ENCODE results near the gene MEX3B.

DNA sequence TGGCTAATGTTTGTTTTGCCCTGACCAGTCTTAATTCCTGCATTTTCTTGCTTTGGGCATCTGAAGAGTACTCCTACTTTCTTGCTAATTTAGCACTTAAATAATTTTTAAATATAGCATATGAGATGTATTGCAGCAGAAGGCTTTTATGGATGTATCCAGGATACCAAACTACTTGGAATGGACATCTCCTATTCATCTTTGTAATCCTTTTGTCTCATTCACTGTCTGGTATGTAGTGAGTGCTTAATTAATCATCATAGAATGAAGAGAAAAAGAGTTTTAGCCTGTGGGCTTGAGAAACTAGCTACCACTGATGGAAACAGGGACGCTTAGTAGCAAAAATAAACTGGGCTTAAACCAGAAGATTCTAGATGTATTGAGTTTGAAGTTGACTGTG lies 40.6 kb downstream of the MEX3B start:
- TF ChIP-seq, protein P1, sequence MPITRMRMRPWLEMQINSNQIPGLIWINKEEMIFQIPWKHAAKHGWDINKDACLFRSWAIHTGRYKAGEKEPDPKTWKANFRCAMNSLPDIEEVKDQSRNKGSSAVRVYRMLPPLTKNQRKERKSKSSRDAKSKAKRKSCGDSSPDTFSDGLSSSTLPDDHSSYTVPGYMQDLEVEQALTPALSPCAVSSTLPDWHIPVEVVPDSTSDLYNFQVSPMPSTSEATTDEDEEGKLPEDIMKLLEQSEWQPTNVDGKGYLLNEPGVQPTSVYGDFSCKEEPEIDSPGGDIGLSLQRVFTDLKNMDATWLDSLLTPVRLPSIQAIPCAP (CRISPR knock-in tag; IDR thresholded peaks at IDR 0.05; ENCODE audit: borderline replicate concordance), result no peak
- no peak for TF ChIP-seq CBFB (CRISPR knock-in tag; IDR thresholded peaks at IDR 0.05)
- TF ChIP-seq SMC3 (conservative IDR thresholded peaks at IDR 0.05; ENCODE audit: insufficient read depth, low read depth, low read length), result no peak
- no peak for TF ChIP-seq SNRNP70 (optimal IDR thresholded peaks at IDR 0.05; ENCODE audit: low read depth, low read length)
- TF ChIP-seq, protein P2, sequence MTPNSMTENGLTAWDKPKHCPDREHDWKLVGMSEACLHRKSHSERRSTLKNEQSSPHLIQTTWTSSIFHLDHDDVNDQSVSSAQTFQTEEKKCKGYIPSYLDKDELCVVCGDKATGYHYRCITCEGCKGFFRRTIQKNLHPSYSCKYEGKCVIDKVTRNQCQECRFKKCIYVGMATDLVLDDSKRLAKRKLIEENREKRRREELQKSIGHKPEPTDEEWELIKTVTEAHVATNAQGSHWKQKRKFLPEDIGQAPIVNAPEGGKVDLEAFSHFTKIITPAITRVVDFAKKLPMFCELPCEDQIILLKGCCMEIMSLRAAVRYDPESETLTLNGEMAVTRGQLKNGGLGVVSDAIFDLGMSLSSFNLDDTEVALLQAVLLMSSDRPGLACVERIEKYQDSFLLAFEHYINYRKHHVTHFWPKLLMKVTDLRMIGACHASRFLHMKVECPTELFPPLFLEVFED (CRISPR knock-in tag; conservative IDR thresholded peaks at IDR 0.05), result no peak
- no peak for TF ChIP-seq NR2C1 (IDR thresholded peaks at IDR 0.05)
- TF ChIP-seq NR2C1 (tag; IDR thresholded peaks at IDR 0.05), result no peak
- TF ChIP-seq ZNF24 (IDR thresholded peaks at IDR 0.05), result no peak
- TF ChIP-seq, protein P3, sequence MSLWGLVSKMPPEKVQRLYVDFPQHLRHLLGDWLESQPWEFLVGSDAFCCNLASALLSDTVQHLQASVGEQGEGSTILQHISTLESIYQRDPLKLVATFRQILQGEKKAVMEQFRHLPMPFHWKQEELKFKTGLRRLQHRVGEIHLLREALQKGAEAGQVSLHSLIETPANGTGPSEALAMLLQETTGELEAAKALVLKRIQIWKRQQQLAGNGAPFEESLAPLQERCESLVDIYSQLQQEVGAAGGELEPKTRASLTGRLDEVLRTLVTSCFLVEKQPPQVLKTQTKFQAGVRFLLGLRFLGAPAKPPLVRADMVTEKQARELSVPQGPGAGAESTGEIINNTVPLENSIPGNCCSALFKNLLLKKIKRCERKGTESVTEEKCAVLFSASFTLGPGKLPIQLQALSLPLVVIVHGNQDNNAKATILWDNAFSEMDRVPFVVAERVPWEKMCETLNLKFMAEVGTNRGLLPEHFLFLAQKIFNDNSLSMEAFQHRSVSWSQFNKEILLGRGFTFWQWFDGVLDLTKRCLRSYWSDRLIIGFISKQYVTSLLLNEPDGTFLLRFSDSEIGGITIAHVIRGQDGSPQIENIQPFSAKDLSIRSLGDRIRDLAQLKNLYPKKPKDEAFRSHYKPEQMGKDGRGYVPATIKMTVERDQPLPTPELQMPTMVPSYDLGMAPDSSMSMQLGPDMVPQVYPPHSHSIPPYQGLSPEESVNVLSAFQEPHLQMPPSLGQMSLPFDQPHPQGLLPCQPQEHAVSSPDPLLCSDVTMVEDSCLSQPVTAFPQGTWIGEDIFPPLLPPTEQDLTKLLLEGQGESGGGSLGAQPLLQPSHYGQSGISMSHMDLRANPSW (CRISPR knock-in tag; IDR thresholded peaks at IDR 0.05), result no peak
- TF ChIP-seq BRD4 (IDR thresholded peaks at IDR 0.05), result no peak
- TF ChIP-seq, protein P4, sequence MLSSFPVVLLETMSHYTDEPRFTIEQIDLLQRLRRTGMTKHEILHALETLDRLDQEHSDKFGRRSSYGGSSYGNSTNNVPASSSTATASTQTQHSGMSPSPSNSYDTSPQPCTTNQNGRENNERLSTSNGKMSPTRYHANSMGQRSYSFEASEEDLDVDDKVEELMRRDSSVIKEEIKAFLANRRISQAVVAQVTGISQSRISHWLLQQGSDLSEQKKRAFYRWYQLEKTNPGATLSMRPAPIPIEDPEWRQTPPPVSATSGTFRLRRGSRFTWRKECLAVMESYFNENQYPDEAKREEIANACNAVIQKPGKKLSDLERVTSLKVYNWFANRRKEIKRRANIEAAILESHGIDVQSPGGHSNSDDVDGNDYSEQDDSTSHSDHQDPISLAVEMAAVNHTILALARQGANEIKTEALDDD (IDR thresholded peaks at IDR 0.05), result no peak
